ENCODE data around the gene TDRD1.

DNA sequence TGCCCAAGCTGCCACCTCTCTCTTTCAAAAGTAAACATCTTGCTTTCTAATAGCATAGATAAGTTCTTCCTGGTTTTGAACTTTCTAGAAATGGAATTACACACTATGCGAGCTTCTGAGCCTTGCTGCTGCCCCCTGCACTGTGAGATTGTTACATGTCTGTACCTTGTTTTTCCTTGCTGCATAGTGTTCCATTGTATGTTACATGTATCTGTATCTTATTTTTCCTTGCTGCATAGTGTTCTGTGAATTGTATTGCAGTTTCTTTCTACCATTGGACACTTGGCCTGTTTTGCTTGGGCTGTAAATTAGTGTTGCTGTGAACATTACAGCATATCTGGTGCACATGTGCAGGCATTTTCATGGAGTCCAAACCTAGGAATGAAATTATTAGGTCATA, 35.9 kb downstream of the TDRD1 start:
- TF ChIP-seq POLR2AphosphoS5 (IDR thresholded peaks at IDR 0.05; ENCODE audit: low read depth, low read length) (no peak), SIN3A (IDR thresholded peaks at IDR 0.05; ENCODE audit: borderline replicate concordance, insufficient read depth, low read length) (no peak), TAF1 (IDR thresholded peaks at IDR 0.05; ENCODE audit: borderline replicate concordance, insufficient read depth, low read length) (no peak), REST (IDR thresholded peaks at IDR 0.05; ENCODE audit: insufficient read depth in 1 of 2, low read depth in 2 of 2, low read length in 2 of 2) (no peak), FOXP2 (optimal IDR thresholded peaks at IDR 0.05; ENCODE audit: borderline replicate concordance, extremely low read depth, extremely low read length, insufficient read depth) (no peak)

Measured in PFSK-1 (cell line).